Camera-type eye (tissue), 1 donor: ENCODE results near the gene IL36RN. TPM values are rescaled to one million over a fixed set of nuclear protein-coding genes. Genes with fewer than 3 reads are reported as not detected.

Source experiments
- total RNA-seq: library from RNA; depleted of rRNA; stranded (reverse); fragments of >200 nt; gene quantifications from one replicate; pipeline ENCODE4 v1.2.3, GENCODE V29; 2014

Gene IL36RN
- total RNA-seq = 0.22 TPM

GRCh38 chr2:113058998-113059960 is at the start of gene IL36RN:
TSS of gene IL36RN (plus strand) at chr2:113059198. CDS start at chr2:113059439, 241 bp downstream.

GRCh38 chr2:113052396-113052917 is 6.5 kb upstream of the IL36RN start, which contains the start of gene IL36B:
TSS of gene IL36B (minus strand) at chr2:113052867.

DNA sequence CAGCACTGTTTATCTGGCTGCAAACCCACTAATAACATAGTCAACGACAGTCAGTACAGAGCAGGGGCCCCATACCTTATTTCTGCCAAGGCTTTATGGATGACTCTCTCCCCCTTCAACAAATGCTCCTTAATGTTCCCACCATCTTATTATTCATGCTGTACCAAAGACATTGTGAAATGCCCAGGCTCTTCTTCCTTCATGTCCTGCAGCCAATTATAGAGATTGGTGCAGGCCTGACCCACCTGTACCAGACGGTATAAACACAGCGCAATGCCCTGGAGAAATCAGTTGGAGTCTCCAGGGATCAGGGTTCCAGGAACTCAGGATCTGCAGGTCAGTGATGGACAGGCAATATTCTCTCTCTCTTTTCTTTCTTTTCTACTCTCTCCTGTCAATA is 8.7 kb downstream of the IL36RN start, which contains the start of gene IL1F10:
TSS of gene IL1F10 (plus strand) at position 290 of the 400 bp plus-strand sequence. CDS start 4,769 bp downstream, outside the sequence.

Other genes with a start within 250 kb of the IL36RN start
- gene IL1B, start 222.4 kb upstream of the IL36RN start, total RNA-seq = 1.6 TPM
- not detected for gene IL37, start 148.0 kb upstream of the IL36RN start, total RNA-seq
- not detected for gene IL36G, start 81.2 kb upstream of the IL36RN start, total RNA-seq
- gene IL36A, start 53.7 kb upstream of the IL36RN start, total RNA-seq = not detected
- gene IL36B, start 6.3 kb upstream of the IL36RN start, total RNA-seq = not detected
- not detected for gene IL1F10, start 8.8 kb downstream of the IL36RN start, total RNA-seq
- gene IL1RN, start 68.4 kb downstream of the IL36RN start, total RNA-seq = 10.3 TPM
- 20.5 TPM for gene PSD4, start 114.8 kb downstream of the IL36RN start, total RNA-seq
- 3.7 TPM for gene PAX8, start 219.7 kb downstream of the IL36RN start, total RNA-seq